ENCODE results near the gene CS.

DNA sequence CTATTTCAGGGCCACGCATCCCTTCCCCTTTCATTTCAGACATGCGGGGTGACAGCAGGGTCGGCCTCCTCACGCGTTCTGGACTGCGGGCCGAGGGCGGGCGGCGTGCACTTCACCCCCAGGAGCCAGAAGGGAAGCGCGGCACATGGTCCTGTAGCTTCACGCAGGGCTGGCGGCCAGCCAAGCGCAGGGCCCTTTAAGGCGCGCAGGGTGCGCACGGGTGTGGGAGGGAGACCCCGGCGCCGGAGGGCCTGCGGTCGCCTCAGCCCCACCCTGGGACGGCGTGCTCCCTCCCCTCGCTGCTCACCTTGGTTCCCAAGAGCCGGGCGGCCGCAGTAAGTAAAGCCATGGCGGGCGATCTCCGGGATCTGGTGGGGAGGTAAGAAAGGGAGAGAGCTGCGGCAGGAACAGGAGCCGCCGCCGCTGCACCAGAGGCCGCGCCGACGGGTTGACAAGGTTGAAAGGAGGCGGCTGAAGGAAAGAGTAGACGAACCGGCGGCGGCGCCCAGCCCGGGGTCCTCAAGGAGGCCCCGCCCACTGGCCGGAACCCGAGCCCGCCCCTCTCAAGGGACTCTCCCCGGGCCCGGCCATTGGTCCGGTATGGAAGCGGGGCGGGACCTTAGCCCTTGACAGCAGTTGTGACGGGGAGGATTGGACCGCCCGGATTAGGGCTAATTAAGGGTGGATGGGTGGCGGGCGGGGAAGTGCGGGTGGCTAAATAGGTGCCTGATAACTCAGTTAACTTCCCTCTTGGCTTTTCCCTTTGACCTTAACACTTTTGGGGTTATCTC, at the start of gene CS:
- TF ChIP-seq EZH2 (IDR thresholded peaks at IDR 0.05; ENCODE audit: insufficient read depth, poor library complexity, severe bottlenecking) (no peak), EZH2phosphoT487 (IDR thresholded peaks at IDR 0.05; ENCODE audit: insufficient read depth, low read depth) (no peak)
